ENCODE results near the gene RFX1.
A peak's percentile ranks its signal among the peaks of the same experiment; 100 is the strongest.
"Not testable (repeated sequence)": the region's sequence is repeated elsewhere in the genome, so short reads cannot be mapped to it uniquely, and the experiment has no call there.

Gene RFX1

GRCh38 chr19:13978351-13979243 is 27.5 kb downstream of the RFX1 start:
- peak overlapping the region; percentile 11; the same call in 1 of the 2 replicates for H3K4me3 ChIP-seq (replicated peaks; ENCODE audit: low read depth, low read length)
- TF ChIP-seq CTCF (IDR thresholded peaks at IDR 0.05; ENCODE audit: low read depth, low read length, missing control alignments), result no peak

GRCh38 chr19:13977803-13978202 is 28.3 kb downstream of the RFX1 start:
- no peak for DNase-seq (ENCODE audit: extremely low read depth, low read depth)
- H3K4me3 ChIP-seq (replicated peaks; ENCODE audit: low read depth, low read length), result no peak overlapping the region
- no peak for TF ChIP-seq CTCF (IDR thresholded peaks at IDR 0.05; ENCODE audit: low read depth, low read length, missing control alignments)

More at GRCh38 chr19:13978351-13979243, 27.5 kb downstream of the RFX1 start:
- peak; percentile 11 for DNase-seq (ENCODE audit: extremely low read depth, low read depth)

- H3K4me3 ChIP-seq (replicated peaks; ENCODE audit: low read depth, low read length), result no peak overlapping the region
- no peak for DNase-seq (ENCODE audit: extremely low read depth, low read depth)
- TF ChIP-seq CTCF (IDR thresholded peaks at IDR 0.05; ENCODE audit: low read depth, low read length, missing control alignments), result no peak
Measured at GRCh38 chr19:13976446-13976845, 29.7 kb downstream of the RFX1 start.

GRCh38 chr19:13975870-13976269 is 30.2 kb downstream of the RFX1 start:
- TF ChIP-seq CTCF (IDR thresholded peaks at IDR 0.05; ENCODE audit: low read depth, low read length, missing control alignments), result no peak
- DNase-seq (ENCODE audit: extremely low read depth, low read depth), result no peak
- no peak overlapping the region for H3K4me3 ChIP-seq (replicated peaks; ENCODE audit: low read depth, low read length)

GRCh38 chr19:13974073-13974472 is 32.0 kb downstream of the RFX1 start:
- no peak for TF ChIP-seq CTCF (IDR thresholded peaks at IDR 0.05; ENCODE audit: low read depth, low read length, missing control alignments)
- H3K4me3 ChIP-seq (replicated peaks; ENCODE audit: low read depth, low read length), result no peak overlapping the region
- DNase-seq (ENCODE audit: extremely low read depth, low read depth), result no peak

GRCh38 chr19:13973479-13973878 is 32.6 kb downstream of the RFX1 start:
- H3K4me3 ChIP-seq (replicated peaks; ENCODE audit: low read depth, low read length); DNase-seq (ENCODE audit: extremely low read depth, low read depth): not testable (repeated sequence)

- TF ChIP-seq CTCF (IDR thresholded peaks at IDR 0.05; ENCODE audit: low read depth, low read length, missing control alignments), result no peak
- H3K4me3 ChIP-seq (replicated peaks; ENCODE audit: low read depth, low read length), result no peak overlapping the region
- DNase-seq (ENCODE audit: extremely low read depth, low read depth), result no peak
Measured at GRCh38 chr19:13972368-13973155, 33.6 kb downstream of the RFX1 start.

GRCh38 chr19:13971868-13972267 is 34.3 kb downstream of the RFX1 start:
- not testable (repeated sequence) for H3K4me3 ChIP-seq (replicated peaks; ENCODE audit: low read depth, low read length); DNase-seq (ENCODE audit: extremely low read depth, low read depth)
